ENCODE measurements around the gene PRR5L. TPM values are rescaled to one million over a fixed set of nuclear protein-coding genes. Genes with fewer than 3 reads are reported as not detected.
A peak's percentile ranks its signal among the peaks of the same experiment; 100 is the strongest.

Gene PRR5L
- polyA plus RNA-seq, 1 donor (not counting 4 experiments of a cell fraction or from before 2014, with no cell fraction given): 20.1 TPM

- H3K4me1 ChIP-seq (ENCODE audit: control insufficient read depth, extremely low read depth, insufficient read depth, low read length): peaks cover 47% of the 10 kb centered on the region
- no peaks in the 10 kb centered on the region for H3K9me1 ChIP-seq (ENCODE audit: control insufficient read depth, extremely low read depth, insufficient read depth, low read length)
- H3K9me3 ChIP-seq (ENCODE audit: control insufficient read depth, low read depth, low read length): no peaks in the 10 kb centered on the region
- no peak overlapping the region for H2AFZ ChIP-seq (ENCODE audit: control insufficient read depth, low read length)
- peak overlapping the region; percentile 6 for H3K4me2 ChIP-seq (ENCODE audit: control insufficient read depth, extremely low read depth, insufficient read depth, low read depth, low read length)
- H3K4me3 ChIP-seq (ENCODE audit: control insufficient read depth in 2 of 3, extremely low read depth in 1 of 3, insufficient read depth in 2 of 3, low read depth in 1 of 3, low read length in 3 of 3): no peak overlapping the region
- DNase-seq (ENCODE audit: low read depth, low spot score) (no peak), FAIRE-seq (no peak)
- H3K9ac ChIP-seq (ENCODE audit: control insufficient read depth, extremely low read depth, insufficient read depth, low read length): peak overlapping the region; percentile 2
- no peaks in the 10 kb centered on the region for H4K20me1 ChIP-seq (ENCODE audit: control insufficient read depth, extremely low read depth, insufficient read depth, low read length)
- H3K27ac ChIP-seq (ENCODE audit: control insufficient read depth, insufficient read depth, low read length): peak overlapping the region; percentile 91
- no peak for TF ChIP-seq CTCF (optimal IDR thresholded peaks at IDR 0.05 in 1 of 3, IDR thresholded peaks at IDR 0.05 in 1 of 3, conservative IDR thresholded peaks at IDR 0.05 in 1 of 3; ENCODE audit: extremely low read depth in 1 of 3, insufficient read depth in 2 of 3, low read length in 3 of 3)
- no peak for TF ChIP-seq EZH2 (IDR thresholded peaks at IDR 0.05; ENCODE audit: low read length)
- no peaks in the 10 kb centered on the region for H3K27me3 ChIP-seq (ENCODE audit: control insufficient read depth, extremely low read depth, insufficient read depth, low read length)
- H3K79me2 ChIP-seq (ENCODE audit: control insufficient read depth, insufficient read depth, low read length): no peaks in the 10 kb centered on the region
- dilution Hi-C loops (cut with MboI; ENCODE audit: extremely low pct_ligation_motif_present, low sequenced_read_pairs): no loop called here
- H3K36me3 ChIP-seq (ENCODE audit: control insufficient read depth in 2 of 2, extremely low read depth in 1 of 2, insufficient read depth in 2 of 2, low read length in 2 of 2): no peaks in the 10 kb centered on the region
These were observed 66.8 kb downstream of the PRR5L start for GRCh38 chr11:36362902-36363301.

- Histone ChIP-seq H3K4me3 (ENCODE audit: control insufficient read depth in 2 of 3, extremely low read depth in 1 of 3, insufficient read depth in 2 of 3, low read depth in 1 of 3, low read length in 3 of 3) (no peak overlapping the region), H3K9ac (ENCODE audit: control insufficient read depth, extremely low read depth, insufficient read depth, low read length) (peak overlapping the region; percentile 1), H3K36me3 (ENCODE audit: control insufficient read depth in 2 of 2, extremely low read depth in 1 of 2, insufficient read depth in 2 of 2, low read length in 2 of 2) (no peaks in the 10 kb centered on the region), H4K20me1 (ENCODE audit: control insufficient read depth, extremely low read depth, insufficient read depth, low read length) (no peaks in the 10 kb centered on the region), H3K4me1 (ENCODE audit: control insufficient read depth, extremely low read depth, insufficient read depth, low read length) (peaks cover 47% of the 10 kb centered on the region), H3K9me3 (ENCODE audit: control insufficient read depth, low read depth, low read length) (no peaks in the 10 kb centered on the region), H3K27ac (ENCODE audit: control insufficient read depth, insufficient read depth, low read length) (peak overlapping the region; percentile 91), H3K9me1 (ENCODE audit: control insufficient read depth, extremely low read depth, insufficient read depth, low read length) (no peaks in the 10 kb centered on the region), H3K4me2 (ENCODE audit: control insufficient read depth, extremely low read depth, insufficient read depth, low read depth, low read length) (peak overlapping the region; percentile 31), H3K79me2 (ENCODE audit: control insufficient read depth, insufficient read depth, low read length) (no peaks in the 10 kb centered on the region), H2AFZ (ENCODE audit: control insufficient read depth, low read length) (peak overlapping the region; percentile 69), H3K27me3 (ENCODE audit: control insufficient read depth, extremely low read depth, insufficient read depth, low read length) (no peaks in the 10 kb centered on the region)
- TF ChIP-seq CTCF (optimal IDR thresholded peaks at IDR 0.05 in 1 of 3, IDR thresholded peaks at IDR 0.05 in 1 of 3, conservative IDR thresholded peaks at IDR 0.05 in 1 of 3; ENCODE audit: extremely low read depth in 1 of 3, insufficient read depth in 2 of 3, low read length in 3 of 3) (no peak), EZH2 (IDR thresholded peaks at IDR 0.05; ENCODE audit: low read length) (no peak)
- no peak for FAIRE-seq
- DNase-seq (ENCODE audit: low read depth, low spot score): no peak
- dilution Hi-C loops (cut with MboI; ENCODE audit: extremely low pct_ligation_motif_present, low sequenced_read_pairs): no loop called here
These were observed 67.5 kb downstream of the PRR5L start for GRCh38 chr11:36363361-36364268.
